ENCODE data around the gene TMEM53. TPM values are rescaled to one million over a fixed set of nuclear protein-coding genes. Genes with fewer than 3 reads are reported as not detected.

TMEM53 gene
- total and polyA plus RNA-seq, 2 of the 8 experiments (the other 6 are each of a cell fraction or from before 2014, with no cell fraction given) = 6.7 to 27.9 TPM

- TF ChIP-seq TAF7 (optimal IDR thresholded peaks at IDR 0.05; ENCODE audit: borderline replicate concordance, low read depth, low read length) (peak; percentile 100), USF2 (IDR thresholded peaks at IDR 0.05; ENCODE audit: low read length) (no peak), SIN3A (conservative IDR thresholded peaks at IDR 0.05 in 1 of 2, IDR thresholded peaks at IDR 0.05 in 1 of 2; ENCODE audit: low read depth in 1 of 2, low read length in 2 of 2) (no peak), ATF3 (IDR thresholded peaks at IDR 0.05; ENCODE audit: insufficient read depth, low read depth, low read length) (no peak), CBX8 (IDR thresholded peaks at IDR 0.05; ENCODE audit: borderline replicate concordance, low read depth, low read length) (no peak)
Observed at GRCh38 chr1:44721485-44722361, 47.4 kb upstream of the TMEM53 start (continued).

Data from H1 (cell line).